RWPE2 (cell line): ENCODE results near the gene AHSA1.

ENCODE experiments used
- ATAC-seq: fragments of 200-7000 bp; cut with Tn5 transposase; 3 replicates; pipeline ENCODE4 v1.9.1; 2021; ENCODE audit warnings: low read depth
- DNase-seq: peaks from one replicate; pipeline ENCODE4 v3.0.0-alpha.2; 2020; ENCODE audit warnings: low spot score
- H3K27ac ChIP-seq: fragments of 450-650 bp; 2 replicates; pipeline ENCODE4 v1.5.1; 2017; ENCODE audit warnings: mild to moderate bottlenecking; ENCODE audit not compliant: poor library complexity, severe bottlenecking
- H3K27me3 ChIP-seq: fragments of 250-450 bp; sonication (Bioruptor Pico); 2 replicates; pipeline ENCODE4 v1.5.1; 2021; ENCODE audit warnings: mild to moderate bottlenecking, moderate library complexity; ENCODE audit not compliant: insufficient read depth, poor library complexity, severe bottlenecking
- H3K36me3 ChIP-seq: fragments of 250-450 bp; sonication (Bioruptor Pico); 2 replicates; pipeline ENCODE4 v1.5.1; 2020; ENCODE audit warnings: low read depth, mild to moderate bottlenecking, moderate library complexity
- H3K4me1 ChIP-seq: fragments of 250-450 bp; sonication (Bioruptor Pico); 2 replicates; pipeline ENCODE4 v1.5.1; 2021; ENCODE audit warnings: mild to moderate bottlenecking, moderate library complexity; ENCODE audit not compliant: insufficient read depth, poor library complexity, severe bottlenecking
- H3K4me3 ChIP-seq: fragments of 250-450 bp; sonication (Bioruptor Pico); 2 replicates; pipeline ENCODE4 v1.5.1; 2021; ENCODE audit warnings: mild to moderate bottlenecking, moderate library complexity; ENCODE audit not compliant: severe bottlenecking
- H3K9me3 ChIP-seq: fragments of 250-450 bp; sonication (Bioruptor Pico); 2 replicates; pipeline ENCODE4 v1.5.1; 2021; ENCODE audit warnings: mild to moderate bottlenecking, moderate library complexity; ENCODE audit not compliant: severe bottlenecking
- CTCF ChIP-seq: fragments of 450-650 bp; IDR thresholded peaks from one replicate; pipeline ENCODE4 v1.5.1; 2017; ENCODE audit warnings: mild to moderate bottlenecking, moderate library complexity; ENCODE audit not compliant: poor library complexity, severe bottlenecking

AHSA1 gene

GRCh38 chr14:77478029-77478428 is 20.1 kb downstream of the AHSA1 start:
- no peaks in the 10 kb centered on the region for H3K4me1 ChIP-seq
- H3K9me3 ChIP-seq = no peaks in the 10 kb centered on the region
- no peaks in the 10 kb centered on the region for H3K36me3 ChIP-seq
- DNase-seq (no peak), ATAC-seq (peak; percentile 5; the same call in 1 of the 3 replicates)
- no peaks in the 10 kb centered on the region for H3K27me3 ChIP-seq
- H3K4me3 ChIP-seq = no peak overlapping the region
- H3K27ac ChIP-seq = no peak overlapping the region
- TF ChIP-seq CTCF = no peak

GRCh38 chr14:77478796-77479195 is 20.9 kb downstream of the AHSA1 start:
- ATAC-seq = no peak

GRCh38 chr14:77482422-77482821 is 24.5 kb downstream of the AHSA1 start:
- Histone ChIP-seq H3K27me3 (no peaks in the 10 kb centered on the region), H3K27ac (no peak overlapping the region), H3K9me3 (no peaks in the 10 kb centered on the region), H3K36me3 (no peaks in the 10 kb centered on the region), H3K4me3 (no peak overlapping the region), H3K4me1 (no peaks in the 10 kb centered on the region)
- TF ChIP-seq CTCF = no peak
- no peak for DNase-seq
- ATAC-seq = no peak

More at GRCh38 chr14:77478796-77479195, 20.9 kb downstream of the AHSA1 start:
- no peak overlapping the region for H3K4me3 ChIP-seq
- no peak overlapping the region for H3K27ac ChIP-seq
- H3K36me3 ChIP-seq = no peaks in the 10 kb centered on the region
- no peak for TF ChIP-seq CTCF
- H3K27me3 ChIP-seq = no peaks in the 10 kb centered on the region
- H3K9me3 ChIP-seq = no peaks in the 10 kb centered on the region
- DNase-seq = no peak
- no peaks in the 10 kb centered on the region for H3K4me1 ChIP-seq

GRCh38 chr14:77485256-77485655 is 27.4 kb downstream of the AHSA1 start:
- no peaks in the 10 kb centered on the region for H3K36me3 ChIP-seq
- DNase-seq (no peak), ATAC-seq (0 out of 3 replicates have a peak, but pooled peaks have one; percentile 6)
- H3K4me3 ChIP-seq = no peak overlapping the region
- no peak overlapping the region for H3K27ac ChIP-seq
- no peaks in the 10 kb centered on the region for H3K9me3 ChIP-seq
- H3K4me1 ChIP-seq = no peaks in the 10 kb centered on the region
- no peak for TF ChIP-seq CTCF
- no peaks in the 10 kb centered on the region for H3K27me3 ChIP-seq

GRCh38 chr14:77485901-77486678 is 28.2 kb downstream of the AHSA1 start:
- Histone ChIP-seq H3K27me3 (no peaks in the 10 kb centered on the region), H3K4me3 (no peak overlapping the region), H3K9me3 (no peaks in the 10 kb centered on the region), H3K27ac (no peak overlapping the region), H3K4me1 (no peaks in the 10 kb centered on the region), H3K36me3 (no peaks in the 10 kb centered on the region)
- ATAC-seq = peak; percentile 77
- TF ChIP-seq CTCF = no peak
- no peak for DNase-seq
